GM12878 (cell line): ENCODE data around the gene ABI1.

Experiments used
- TF ChIP-seq, protein P1 (sequence below): IDR thresholded peaks from 2 replicates; pipeline ENCODE4 v1.6.1; 2012; ENCODE audit warnings: low read length, inconsistent platforms
- TF ChIP-seq, protein P2 (sequence below), 3 experiments: IDR thresholded peaks in 2 of 3; conservative IDR thresholded peaks in 1 of 3; 2 replicates each; pipeline ENCODE4 v1.5.1; 2011; ENCODE audit warnings: low read depth in 3 of 3, low read length in 3 of 3, mild to moderate bottlenecking in 3 of 3, control low read depth in 2 of 3, moderate library complexity in 2 of 3, inconsistent platforms in 1 of 3, mixed read lengths in 1 of 3; ENCODE audit not compliant: control insufficient read depth in 2 of 3, insufficient read depth in 1 of 3; ENCODE audit errors: extremely low read depth in 1 of 3

DNA sequence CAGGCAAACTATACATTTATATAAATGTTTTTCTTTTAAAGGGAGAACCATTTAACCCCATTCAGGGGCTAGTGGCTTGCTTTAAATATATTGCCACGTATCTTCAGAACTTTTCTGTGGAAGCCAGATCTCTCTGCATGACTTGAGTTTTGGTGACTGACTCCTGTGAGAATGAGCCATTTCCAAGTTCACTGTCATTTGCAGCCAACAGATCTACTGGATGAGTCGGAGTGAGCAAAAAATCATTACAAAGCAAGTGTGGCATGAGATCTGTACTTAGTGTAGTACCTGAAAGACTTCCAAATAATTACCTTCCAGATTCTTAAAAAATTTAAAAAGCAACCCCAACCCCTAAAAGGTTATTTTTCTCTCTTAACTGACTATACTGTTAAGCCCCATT is 117.7 kb downstream of the ABI1 start:
- TF ChIP-seq, protein P1, sequence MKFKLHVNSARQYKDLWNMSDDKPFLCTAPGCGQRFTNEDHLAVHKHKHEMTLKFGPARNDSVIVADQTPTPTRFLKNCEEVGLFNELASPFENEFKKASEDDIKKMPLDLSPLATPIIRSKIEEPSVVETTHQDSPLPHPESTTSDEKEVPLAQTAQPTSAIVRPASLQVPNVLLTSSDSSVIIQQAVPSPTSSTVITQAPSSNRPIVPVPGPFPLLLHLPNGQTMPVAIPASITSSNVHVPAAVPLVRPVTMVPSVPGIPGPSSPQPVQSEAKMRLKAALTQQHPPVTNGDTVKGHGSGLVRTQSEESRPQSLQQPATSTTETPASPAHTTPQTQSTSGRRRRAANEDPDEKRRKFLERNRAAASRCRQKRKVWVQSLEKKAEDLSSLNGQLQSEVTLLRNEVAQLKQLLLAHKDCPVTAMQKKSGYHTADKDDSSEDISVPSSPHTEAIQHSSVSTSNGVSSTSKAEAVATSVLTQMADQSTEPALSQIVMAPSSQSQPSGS, result no peak
- TF ChIP-seq, protein P2, sequence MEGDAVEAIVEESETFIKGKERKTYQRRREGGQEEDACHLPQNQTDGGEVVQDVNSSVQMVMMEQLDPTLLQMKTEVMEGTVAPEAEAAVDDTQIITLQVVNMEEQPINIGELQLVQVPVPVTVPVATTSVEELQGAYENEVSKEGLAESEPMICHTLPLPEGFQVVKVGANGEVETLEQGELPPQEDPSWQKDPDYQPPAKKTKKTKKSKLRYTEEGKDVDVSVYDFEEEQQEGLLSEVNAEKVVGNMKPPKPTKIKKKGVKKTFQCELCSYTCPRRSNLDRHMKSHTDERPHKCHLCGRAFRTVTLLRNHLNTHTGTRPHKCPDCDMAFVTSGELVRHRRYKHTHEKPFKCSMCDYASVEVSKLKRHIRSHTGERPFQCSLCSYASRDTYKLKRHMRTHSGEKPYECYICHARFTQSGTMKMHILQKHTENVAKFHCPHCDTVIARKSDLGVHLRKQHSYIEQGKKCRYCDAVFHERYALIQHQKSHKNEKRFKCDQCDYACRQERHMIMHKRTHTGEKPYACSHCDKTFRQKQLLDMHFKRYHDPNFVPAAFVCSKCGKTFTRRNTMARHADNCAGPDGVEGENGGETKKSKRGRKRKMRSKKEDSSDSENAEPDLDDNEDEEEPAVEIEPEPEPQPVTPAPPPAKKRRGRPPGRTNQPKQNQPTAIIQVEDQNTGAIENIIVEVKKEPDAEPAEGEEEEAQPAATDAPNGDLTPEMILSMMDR (IDR thresholded peaks at IDR 0.05 in 2 of 3, conservative IDR thresholded peaks at IDR 0.05 in 1 of 3; ENCODE audit: control insufficient read depth in 2 of 3, extremely low read depth in 1 of 3, insufficient read depth in 1 of 3, low read depth in 3 of 3, low read length in 3 of 3), result no peak
